Measurements from ENCODE around the gene MORN1.

GRCh38 chr1:2315674-2316450 is 75.5 kb downstream of the MORN1 start:
- TF ChIP-seq POLR2AphosphoS5 (IDR thresholded peaks at IDR 0.05; ENCODE audit: low read depth, low read length) (no peak), TAF1 (IDR thresholded peaks at IDR 0.05; ENCODE audit: low read depth, low read length) (no peak), POU2F2 (IDR thresholded peaks at IDR 0.05; ENCODE audit: low read depth, low read length) (no peak)

All from GM12891 (cell line).